GM21447 (cell line): ENCODE results near the gene TRABD2A.

Source experiments
- ATAC-seq: cut with Tn5 transposase; IDR thresholded peaks from one replicate; pipeline ENCODE4 v1.9.1; 2021; ENCODE audit not compliant: unreplicated experiment

TRABD2A gene

GRCh38 chr2:84827978-84828575 is 52.8 kb downstream of the TRABD2A start:
- ATAC-seq, result no peak

GRCh38 chr2:84823788-84824187 is 57.1 kb downstream of the TRABD2A start:
- ATAC-seq, result no peak

GRCh38 chr2:84823229-84823628 is 57.7 kb downstream of the TRABD2A start:
- no peak for ATAC-seq

- ATAC-seq, result no peak
Observed at GRCh38 chr2:84821806-84822205, 59.1 kb downstream of the TRABD2A start.

- ATAC-seq, result peak; percentile 93
Observed at GRCh38 chr2:84817239-84817655, 63.6 kb downstream of the TRABD2A start.

GRCh38 chr2:84816426-84817026 is 64.4 kb downstream of the TRABD2A start:
- peak; percentile 81 for ATAC-seq

GRCh38 chr2:84815146-84815545 is 65.7 kb downstream of the TRABD2A start:
- no peak for ATAC-seq

GRCh38 chr2:84811839-84812431 is 68.9 kb downstream of the TRABD2A start:
- ATAC-seq, result no peak

- no peak for ATAC-seq
Observed at GRCh38 chr2:84808279-84808678, 72.6 kb downstream of the TRABD2A start.

- ATAC-seq, result no peak
Observed at GRCh38 chr2:84807063-84807485, 73.8 kb downstream of the TRABD2A start.

- ATAC-seq, result no peak
Observed at GRCh38 chr2:84805250-84805958, 75.5 kb downstream of the TRABD2A start.

GRCh38 chr2:84801811-84802210 is 79.1 kb downstream of the TRABD2A start:
- ATAC-seq, result no peak

- peak; percentile 74 for ATAC-seq
Observed at GRCh38 chr2:84800194-84800805, 80.6 kb downstream of the TRABD2A start.

GRCh38 chr2:84799772-84800171 is 81.1 kb downstream of the TRABD2A start:
- no peak for ATAC-seq

GRCh38 chr2:84797271-84797670 is 83.6 kb downstream of the TRABD2A start:
- no peak for ATAC-seq

- no peak for ATAC-seq
Observed at GRCh38 chr2:84796798-84797197, 84.1 kb downstream of the TRABD2A start.

GRCh38 chr2:84793641-84794040 is 87.2 kb downstream of the TRABD2A start:
- no peak for ATAC-seq

- ATAC-seq, result no peak
Observed at GRCh38 chr2:84792856-84793522, 87.9 kb downstream of the TRABD2A start.

- ATAC-seq, result no peak
Observed at GRCh38 chr2:84788498-84788897, 92.4 kb downstream of the TRABD2A start.

- ATAC-seq, result no peak
Observed at GRCh38 chr2:84788027-84788426, 92.9 kb downstream of the TRABD2A start.

GRCh38 chr2:84786601-84787000 is 94.3 kb downstream of the TRABD2A start:
- no peak for ATAC-seq
